Measurements from ENCODE around the gene ALG2.

ALG2 gene

DNA sequence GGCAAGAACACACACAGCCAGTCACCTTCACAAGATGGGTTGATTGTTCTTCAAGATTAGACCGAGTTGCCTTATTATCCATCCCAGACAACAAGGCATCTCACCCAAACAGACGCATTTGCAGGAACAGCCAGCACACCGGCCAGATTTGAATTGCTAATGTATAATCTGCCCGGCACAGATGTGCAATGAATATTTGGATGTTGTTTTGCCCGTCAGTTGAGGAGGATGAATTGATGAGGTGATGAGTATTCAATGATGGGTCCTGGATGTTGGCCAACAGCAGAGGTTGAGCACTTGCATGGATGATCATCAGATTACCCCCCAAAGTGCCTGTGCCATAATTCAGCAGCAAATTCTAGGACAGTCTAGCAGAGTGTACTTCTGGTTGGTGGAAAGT lies 20.1 kb downstream of the ALG2 start:
- H3K36me3 ChIP-seq (ENCODE audit: control insufficient read depth in 2 of 2, insufficient read depth in 1 of 2, low read length in 2 of 2) = no peaks in the 10 kb centered on the region
- no peak overlapping the region for H3K27ac ChIP-seq (ENCODE audit: extremely low read depth, low read depth, low read length)
- CTCF ChIA-PET = interaction anchor here (0.6 to 3.4 kb wide), 3 partner anchors 17 to 1045 kb away, joined by 3 to 15 read pairs (median 3); no protein-coding TSS in a partner anchor
- no peaks in the 10 kb centered on the region for H3K4me1 ChIP-seq (ENCODE audit: control insufficient read depth, insufficient read depth, low read length)
- no peak overlapping the region for H3K4me3 ChIP-seq (ENCODE audit: low read depth, low read length)
- no peak for TF ChIP-seq ZNF10 (tag by site-specific recombination; IDR thresholded peaks at IDR 0.05)
- TF ChIP-seq ZNF530 (tag by site-specific recombination; IDR thresholded peaks at IDR 0.05; ENCODE audit: low read depth) = no peak
- POLR2A ChIA-PET = interaction anchor here (1.0 kb wide), 1 partner anchor 20 kb away, joined by 3 read pairs; the partner anchor contains the start of genes ALG2 and SEC61B
- no peaks in the 10 kb centered on the region for H3K9me3 ChIP-seq (ENCODE audit: control insufficient read depth, insufficient read depth, low read depth, low read length)

DNA sequence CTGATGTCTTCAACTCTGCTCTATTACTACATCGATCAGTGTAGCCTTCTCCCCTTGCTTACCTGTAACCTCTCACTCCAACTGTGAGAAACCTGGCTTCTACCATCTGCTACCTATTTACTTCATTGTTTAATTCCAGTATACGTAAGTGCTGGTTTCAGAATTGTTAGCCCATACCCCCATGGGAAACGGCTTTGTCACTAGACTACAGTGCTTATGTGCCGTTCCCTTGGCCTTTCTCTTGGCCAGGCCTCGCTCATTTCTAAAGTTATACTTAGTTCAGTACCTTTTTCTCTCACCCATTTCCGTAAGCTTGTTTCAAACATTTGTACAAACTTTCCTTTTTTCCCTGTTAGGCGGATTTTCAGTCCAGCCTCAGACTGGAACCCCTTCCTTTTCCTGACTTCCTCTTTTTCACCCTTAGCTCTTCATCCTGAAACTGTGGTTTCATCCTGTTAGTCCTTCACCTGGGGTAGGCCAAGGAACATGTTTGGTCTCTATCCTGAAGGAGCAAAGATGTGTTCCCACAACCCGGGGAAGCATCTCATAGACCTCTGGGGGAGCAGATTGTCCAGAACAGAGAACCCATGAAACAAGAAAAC lies 21.7 kb downstream of the ALG2 start:
- Histone ChIP-seq H3K4me3 (ENCODE audit: low read depth, low read length) (no peak overlapping the region), H3K36me3 (ENCODE audit: control insufficient read depth in 2 of 2, insufficient read depth in 1 of 2, low read length in 2 of 2) (no peaks in the 10 kb centered on the region), H3K9me3 (ENCODE audit: control insufficient read depth, insufficient read depth, low read depth, low read length) (no peaks in the 10 kb centered on the region), H3K27ac (ENCODE audit: extremely low read depth, low read depth, low read length) (no peak overlapping the region), H3K4me1 (ENCODE audit: control insufficient read depth, insufficient read depth, low read length) (no peaks in the 10 kb centered on the region)
- TF ChIP-seq, protein P1, sequence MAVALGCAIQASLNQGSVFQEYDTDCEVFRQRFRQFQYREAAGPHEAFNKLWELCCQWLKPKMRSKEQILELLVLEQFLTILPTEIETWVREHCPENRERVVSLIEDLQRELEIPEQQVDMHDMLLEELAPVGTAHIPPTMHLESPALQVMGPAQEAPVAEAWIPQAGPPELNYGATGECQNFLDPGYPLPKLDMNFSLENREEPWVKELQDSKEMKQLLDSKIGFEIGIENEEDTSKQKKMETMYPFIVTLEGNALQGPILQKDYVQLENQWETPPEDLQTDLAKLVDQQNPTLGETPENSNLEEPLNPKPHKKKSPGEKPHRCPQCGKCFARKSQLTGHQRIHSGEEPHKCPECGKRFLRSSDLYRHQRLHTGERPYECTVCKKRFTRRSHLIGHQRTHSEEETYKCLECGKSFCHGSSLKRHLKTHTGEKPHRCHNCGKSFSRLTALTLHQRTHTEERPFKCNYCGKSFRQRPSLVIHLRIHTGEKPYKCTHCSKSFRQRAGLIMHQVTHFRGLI (tag by site-specific recombination; IDR thresholded peaks at IDR 0.05) = no peak
- no peak for TF ChIP-seq ZNF791 (tag by site-specific recombination; IDR thresholded peaks at IDR 0.05)
- TF ChIP-seq, protein P2, sequence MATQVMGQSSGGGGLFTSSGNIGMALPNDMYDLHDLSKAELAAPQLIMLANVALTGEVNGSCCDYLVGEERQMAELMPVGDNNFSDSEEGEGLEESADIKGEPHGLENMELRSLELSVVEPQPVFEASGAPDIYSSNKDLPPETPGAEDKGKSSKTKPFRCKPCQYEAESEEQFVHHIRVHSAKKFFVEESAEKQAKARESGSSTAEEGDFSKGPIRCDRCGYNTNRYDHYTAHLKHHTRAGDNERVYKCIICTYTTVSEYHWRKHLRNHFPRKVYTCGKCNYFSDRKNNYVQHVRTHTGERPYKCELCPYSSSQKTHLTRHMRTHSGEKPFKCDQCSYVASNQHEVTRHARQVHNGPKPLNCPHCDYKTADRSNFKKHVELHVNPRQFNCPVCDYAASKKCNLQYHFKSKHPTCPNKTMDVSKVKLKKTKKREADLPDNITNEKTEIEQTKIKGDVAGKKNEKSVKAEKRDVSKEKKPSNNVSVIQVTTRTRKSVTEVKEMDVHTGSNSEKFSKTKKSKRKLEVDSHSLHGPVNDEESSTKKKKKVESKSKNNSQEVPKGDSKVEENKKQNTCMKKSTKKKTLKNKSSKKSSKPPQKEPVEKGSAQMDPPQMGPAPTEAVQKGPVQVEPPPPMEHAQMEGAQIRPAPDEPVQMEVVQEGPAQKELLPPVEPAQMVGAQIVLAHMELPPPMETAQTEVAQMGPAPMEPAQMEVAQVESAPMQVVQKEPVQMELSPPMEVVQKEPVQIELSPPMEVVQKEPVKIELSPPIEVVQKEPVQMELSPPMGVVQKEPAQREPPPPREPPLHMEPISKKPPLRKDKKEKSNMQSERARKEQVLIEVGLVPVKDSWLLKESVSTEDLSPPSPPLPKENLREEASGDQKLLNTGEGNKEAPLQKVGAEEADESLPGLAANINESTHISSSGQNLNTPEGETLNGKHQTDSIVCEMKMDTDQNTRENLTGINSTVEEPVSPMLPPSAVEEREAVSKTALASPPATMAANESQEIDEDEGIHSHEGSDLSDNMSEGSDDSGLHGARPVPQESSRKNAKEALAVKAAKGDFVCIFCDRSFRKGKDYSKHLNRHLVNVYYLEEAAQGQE (tag by site-specific recombination; IDR thresholded peaks at IDR 0.05) = no peak
- TF ChIP-seq, protein P3, sequence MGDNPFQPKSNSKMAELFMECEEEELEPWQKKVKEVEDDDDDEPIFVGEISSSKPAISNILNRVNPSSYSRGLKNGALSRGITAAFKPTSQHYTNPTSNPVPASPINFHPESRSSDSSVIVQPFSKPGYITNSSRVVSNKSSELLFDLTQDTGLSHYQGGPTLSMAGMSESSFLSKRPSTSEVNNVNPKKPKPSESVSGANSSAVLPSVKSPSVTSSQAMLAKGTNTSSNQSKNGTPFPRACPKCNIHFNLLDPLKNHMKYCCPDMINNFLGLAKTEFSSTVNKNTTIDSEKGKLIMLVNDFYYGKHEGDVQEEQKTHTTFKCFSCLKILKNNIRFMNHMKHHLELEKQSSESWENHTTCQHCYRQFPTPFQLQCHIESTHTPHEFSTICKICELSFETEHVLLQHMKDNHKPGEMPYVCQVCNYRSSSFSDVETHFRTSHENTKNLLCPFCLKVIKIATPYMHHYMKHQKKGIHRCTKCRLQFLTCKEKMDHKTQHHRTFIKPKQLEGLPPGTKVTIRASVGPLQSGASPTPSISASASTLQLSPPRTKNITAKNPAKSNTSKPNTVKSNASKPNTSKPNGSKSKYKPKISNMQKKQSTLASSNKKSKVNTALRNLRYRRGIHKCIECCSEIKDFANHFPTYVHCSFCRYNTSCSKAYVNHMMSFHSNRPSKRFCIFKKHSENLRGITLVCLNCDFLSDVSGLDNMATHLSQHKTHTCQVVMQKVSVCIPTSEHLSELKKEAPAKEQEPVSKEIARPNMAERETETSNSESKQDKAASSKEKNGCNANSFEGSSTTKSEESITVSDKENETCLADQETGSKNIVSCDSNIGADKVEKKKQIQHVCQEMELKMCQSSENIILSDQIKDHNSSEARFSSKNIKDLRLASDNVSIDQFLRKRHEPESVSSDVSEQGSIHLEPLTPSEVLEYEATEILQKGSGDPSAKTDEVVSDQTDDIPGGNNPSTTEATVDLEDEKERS (tag by site-specific recombination; IDR thresholded peaks at IDR 0.05) = no peak
- POLR2A ChIA-PET = no interaction called here
- CTCF ChIA-PET = interaction anchor here (3.4 kb wide), 1 partner anchor 15 kb away, joined by 15 read pairs; no protein-coding TSS in a partner anchor

DNA sequence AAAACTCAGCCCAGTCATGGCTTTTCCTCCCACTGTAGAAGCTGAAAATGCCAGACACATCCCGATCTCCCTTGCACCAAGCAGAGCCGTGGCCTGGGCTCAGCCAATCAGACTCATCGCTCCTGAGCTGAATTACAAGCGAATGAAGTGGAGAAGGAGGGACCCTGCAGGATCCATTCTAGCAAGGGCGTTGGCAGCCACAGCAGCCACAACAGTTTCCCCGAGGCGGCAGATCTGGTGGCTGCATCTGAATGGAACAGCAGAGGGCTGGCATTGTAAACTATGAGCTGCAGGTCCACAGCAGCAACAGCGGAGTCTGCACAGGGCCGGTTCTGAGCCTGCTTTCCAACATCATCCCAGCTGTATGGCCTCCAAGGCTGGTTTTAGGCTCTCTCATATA lies 23.8 kb downstream of the ALG2 start:
- ChIA-PET POLR2A (no interaction called here), CTCF (interaction anchor here (0.6 to 1.3 kb wide), 4 partner anchors 11 to 19 kb away, joined by 3 to 4 read pairs (median 4); no protein-coding TSS in a partner anchor)
- Histone ChIP-seq H3K4me1 (ENCODE audit: control insufficient read depth, insufficient read depth, low read length) (no peaks in the 10 kb centered on the region), H3K36me3 (ENCODE audit: control insufficient read depth in 2 of 2, insufficient read depth in 1 of 2, low read length in 2 of 2) (no peaks in the 10 kb centered on the region), H3K9me3 (ENCODE audit: control insufficient read depth, insufficient read depth, low read depth, low read length) (no peaks in the 10 kb centered on the region), H3K4me3 (ENCODE audit: low read depth, low read length) (no peak overlapping the region), H3K27ac (ENCODE audit: extremely low read depth, low read depth, low read length) (no peak overlapping the region)
- TF ChIP-seq ZNF24 (tag by site-specific recombination; IDR thresholded peaks at IDR 0.05) = no peak
- no peak for TF ChIP-seq GFI1B (tag by site-specific recombination; IDR thresholded peaks at IDR 0.05)
- TF ChIP-seq ZNF596 (tag by site-specific recombination; IDR thresholded peaks at IDR 0.05) = no peak
- TF ChIP-seq ZNF214 (tag by site-specific recombination; IDR thresholded peaks at IDR 0.05; ENCODE audit: borderline replicate concordance) = no peak
- TF ChIP-seq ZBTB8A (tag by site-specific recombination; IDR thresholded peaks at IDR 0.05) = no peak
- TF ChIP-seq ZNF670 (tag by site-specific recombination; IDR thresholded peaks at IDR 0.05; ENCODE audit: low read depth) = no peak
- TF ChIP-seq ZNF837 (tag by site-specific recombination; IDR thresholded peaks at IDR 0.05) = no peak
- no peak for TF ChIP-seq KLF16 (tag by site-specific recombination; IDR thresholded peaks at IDR 0.05)
- TF ChIP-seq, protein P1 (tag by site-specific recombination; IDR thresholded peaks at IDR 0.05) = no peak
- no peak for TF ChIP-seq HOXD13 (CRISPR knock-in tag; IDR thresholded peaks at IDR 0.05; ENCODE audit: borderline replicate concordance)
- TF ChIP-seq, protein P4, sequence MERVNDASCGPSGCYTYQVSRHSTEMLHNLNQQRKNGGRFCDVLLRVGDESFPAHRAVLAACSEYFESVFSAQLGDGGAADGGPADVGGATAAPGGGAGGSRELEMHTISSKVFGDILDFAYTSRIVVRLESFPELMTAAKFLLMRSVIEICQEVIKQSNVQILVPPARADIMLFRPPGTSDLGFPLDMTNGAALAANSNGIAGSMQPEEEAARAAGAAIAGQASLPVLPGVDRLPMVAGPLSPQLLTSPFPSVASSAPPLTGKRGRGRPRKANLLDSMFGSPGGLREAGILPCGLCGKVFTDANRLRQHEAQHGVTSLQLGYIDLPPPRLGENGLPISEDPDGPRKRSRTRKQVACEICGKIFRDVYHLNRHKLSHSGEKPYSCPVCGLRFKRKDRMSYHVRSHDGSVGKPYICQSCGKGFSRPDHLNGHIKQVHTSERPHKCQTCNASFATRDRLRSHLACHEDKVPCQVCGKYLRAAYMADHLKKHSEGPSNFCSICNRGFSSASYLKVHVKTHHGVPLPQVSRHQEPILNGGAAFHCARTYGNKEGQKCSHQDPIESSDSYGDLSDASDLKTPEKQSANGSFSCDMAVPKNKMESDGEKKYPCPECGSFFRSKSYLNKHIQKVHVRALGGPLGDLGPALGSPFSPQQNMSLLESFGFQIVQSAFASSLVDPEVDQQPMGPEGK (tag by site-specific recombination; IDR thresholded peaks at IDR 0.05) = no peak
- no peak for TF ChIP-seq ZNF677 (tag by site-specific recombination; IDR thresholded peaks at IDR 0.05)
- TF ChIP-seq ZNF248 (tag by site-specific recombination; IDR thresholded peaks at IDR 0.05) = no peak
